ENCODE data around the gene MED29. TPM values are rescaled to one million over a fixed set of nuclear protein-coding genes. Genes with fewer than 3 reads are reported as not detected.
A peak's percentile ranks its signal among the peaks of the same experiment; 100 is the strongest.

MED29 gene
- total and polyA plus RNA-seq, 10 of the 15 experiments (the other 5 are each of a cell fraction or from before 2014, with no cell fraction given): 3.2 to 36.6 (median 22.8) TPM

GRCh38 chr19:39401549-39402345 lies 10.6 kb downstream of the MED29 start (continued):
- TF ChIP-seq SKIL (IDR thresholded peaks at IDR 0.05; ENCODE audit: low read depth, poor library complexity, severe bottlenecking) (peak; percentile 91), EED (IDR thresholded peaks at IDR 0.05; ENCODE audit: low read depth) (peak; percentile 11; the same call in 1 of the 2 replicates), YBX1 (IDR thresholded peaks at IDR 0.05) (no peak), TCF7 (IDR thresholded peaks at IDR 0.05; ENCODE audit: borderline replicate concordance) (no peak), WRNIP1 (IDR thresholded peaks at IDR 0.05; ENCODE audit: borderline replicate concordance, low read depth, low read length) (no peak), CBFB (IDR thresholded peaks at IDR 0.05; ENCODE audit: low read depth) (no peak; the same call in 1 of the 2 replicates), FOS (IDR thresholded peaks at IDR 0.05; ENCODE audit: borderline replicate concordance, extremely low read depth, insufficient read length) (no peak), NBN (IDR thresholded peaks at IDR 0.05) (peak; percentile 93)
- TF ChIP-seq, protein P1, sequence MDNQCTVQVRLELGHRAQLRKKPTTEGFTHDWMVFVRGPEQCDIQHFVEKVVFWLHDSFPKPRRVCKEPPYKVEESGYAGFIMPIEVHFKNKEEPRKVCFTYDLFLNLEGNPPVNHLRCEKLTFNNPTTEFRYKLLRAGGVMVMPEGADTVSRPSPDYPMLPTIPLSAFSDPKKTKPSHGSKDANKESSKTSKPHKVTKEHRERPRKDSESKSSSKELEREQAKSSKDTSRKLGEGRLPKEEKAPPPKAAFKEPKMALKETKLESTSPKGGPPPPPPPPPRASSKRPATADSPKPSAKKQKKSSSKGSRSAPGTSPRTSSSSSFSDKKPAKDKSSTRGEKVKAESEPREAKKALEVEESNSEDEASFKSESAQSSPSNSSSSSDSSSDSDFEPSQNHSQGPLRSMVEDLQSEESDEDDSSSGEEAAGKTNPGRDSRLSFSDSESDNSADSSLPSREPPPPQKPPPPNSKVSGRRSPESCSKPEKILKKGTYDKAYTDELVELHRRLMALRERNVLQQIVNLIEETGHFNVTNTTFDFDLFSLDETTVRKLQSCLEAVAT (IDR thresholded peaks at IDR 0.05): peak; percentile 83

Measured in GM12878 (cell line).